Posterior vena cava (tissue), 2 donors: ENCODE measurements around the gene ZNF107. TPM values are rescaled to one million over a fixed set of nuclear protein-coding genes. Genes with fewer than 3 reads are reported as not detected.
A peak's percentile ranks its signal among the peaks of the same experiment; 100 is the strongest.

Experiments
- DNase-seq: peaks from one replicate; pipeline ENCODE4 v3.0.0-alpha.2; 2020; ENCODE audit warnings: low spot score
- intact Hi-C, 2 donors: fragments of 100-400 bp; cut with DNase I; formaldehyde crosslinking; loops; one replicate each; pipeline versions ENCODE4 v1.14.1 to v1.14.2; 2022 to 2023
- long read RNA-seq, 2 donors: library from polyadenylated mRNA; unstranded; transcript quantifications; one replicate each; pipeline ENCODE4 v2.0.0, GENCODE V29; 2020 to 2021
- total RNA-seq, 2 donors: library from RNA; stranded (reverse); fragmentation: NEBNext Ultra II Directional; extraction: Animal tissue kit (Norgen Biotek cat#: 25700); gene quantifications; one replicate each; pipeline ENCODE4 v1.2.1, GENCODE V29; 2021
- donor health status: DM: yes; HTN: yes; CAD: no.
- donor health status: DM: yes; HTN: yes; CAD: no.

ZNF107 gene
- total RNA-seq: 1 to 10 TPM; 5.6 to 7.2 TPM
- long read RNA-seq, donor 1, full-length matches to known transcripts: 2 of 2 reads
- long read RNA-seq, donor 1, partial matches to known transcripts: 0 of 2 reads
- long read RNA-seq, donor 1, other reads (novel, unspliced or antisense): 0 of 2 reads
- long read RNA-seq, donor 2, full-length matches to known transcripts: 1 of 8 reads
- long read RNA-seq, donor 2, partial matches to known transcripts: 0 of 8 reads
- long read RNA-seq, donor 2, other reads (novel, unspliced or antisense): 7 of 8 reads

- intact Hi-C loops: no loop called here
- peak; percentile 98 for DNase-seq
Observed at GRCh38 chr7:64665980-64666662, at the start of gene ZNF107. Gene ZNF107 (plus strand): TSS chr7:64666133. CDS start chr7:64666283, 150 bp downstream.

DNA sequence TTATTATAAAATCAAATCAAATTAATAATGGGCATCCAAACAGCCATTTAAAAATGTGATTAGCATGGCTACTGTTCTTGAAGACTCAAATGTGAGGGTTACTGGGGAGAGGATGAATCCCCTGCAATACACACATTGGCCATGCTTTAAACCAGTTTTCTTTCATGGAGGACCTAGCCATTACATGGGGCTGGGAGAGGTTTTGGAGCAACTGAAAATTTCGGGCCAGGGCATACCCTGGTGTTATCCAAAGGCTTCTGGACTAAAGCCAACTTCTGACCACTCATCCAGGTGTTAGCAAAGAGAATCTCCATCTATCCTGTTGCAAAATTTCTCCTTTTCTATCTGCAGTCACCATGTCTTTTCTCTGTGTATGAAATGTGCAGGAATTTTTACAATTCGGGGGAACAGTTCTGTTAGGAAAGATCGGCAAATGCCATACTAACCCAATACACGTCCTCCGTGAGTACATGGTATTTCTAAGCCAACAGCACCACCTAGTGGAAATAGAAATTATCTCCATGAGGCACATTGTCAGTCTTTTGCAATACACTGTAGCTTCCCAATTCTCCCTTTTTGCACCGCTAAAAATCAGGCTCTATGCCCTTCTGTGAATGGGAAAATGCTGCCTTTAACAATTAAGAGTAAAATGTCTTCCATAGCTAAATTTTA, 47.0 kb upstream of the ZNF107 start:
- intact Hi-C loops: loop anchor here (2.0 to 5.0 kb wide), 2 partner anchors 436 to 437 kb away; no protein-coding TSS in a partner anchor
- no peak for DNase-seq

- intact Hi-C loops: loop anchor here (2.0 to 5.0 kb wide), 2 partner anchors 437 kb away; no protein-coding TSS in a partner anchor
- DNase-seq: no peak
Observed at GRCh38 chr7:64619705-64620104, 46.2 kb upstream of the ZNF107 start.

DNA sequence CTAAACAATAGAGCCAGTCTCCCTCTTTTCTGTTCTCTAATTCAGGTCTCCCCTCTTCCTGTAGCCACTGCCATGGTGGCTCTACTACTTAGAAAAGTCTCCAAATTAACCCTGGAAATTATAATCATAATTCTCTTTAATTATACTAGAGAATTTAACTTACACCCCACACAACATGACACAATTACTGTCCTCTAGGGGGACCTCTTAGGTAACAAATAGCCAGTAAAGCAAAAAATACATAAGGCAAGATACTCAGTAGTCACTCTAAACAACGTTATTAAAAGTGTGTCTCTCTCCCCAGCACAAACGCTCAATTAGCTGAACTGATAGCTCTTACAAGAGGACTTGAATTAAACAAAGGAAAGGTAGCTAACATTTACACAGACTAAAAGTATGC, 44.3 kb upstream of the ZNF107 start:
- no peak for DNase-seq

GRCh38 chr7:64625114-64626082, 40.5 kb upstream of the ZNF107 start:
- intact Hi-C loops: no loop called here
- DNase-seq: no peak

More for the DNA sequence above, 44.3 kb upstream of the ZNF107 start:
- intact Hi-C loops: no loop called here

DNA sequence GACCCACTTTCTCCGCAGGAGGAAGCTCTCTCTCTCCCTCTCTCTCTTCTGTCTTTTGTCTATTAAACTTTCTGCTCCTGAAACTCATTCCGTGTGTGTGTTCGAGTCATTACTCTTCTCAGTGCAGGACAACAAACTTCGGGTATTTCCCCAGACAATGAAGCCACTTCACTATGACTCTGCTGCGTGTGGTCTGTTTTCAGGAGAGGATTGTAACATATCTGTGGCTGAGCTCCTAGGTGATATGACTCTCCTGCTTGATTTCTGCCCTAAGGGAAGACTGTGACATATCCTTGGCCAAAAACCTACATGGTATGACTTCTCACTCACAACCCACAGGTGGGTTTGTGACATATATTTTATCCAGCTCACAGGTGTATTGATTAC, 39.9 kb upstream of the ZNF107 start:
- DNase-seq: no peak
- intact Hi-C loops: no loop called here

DNA sequence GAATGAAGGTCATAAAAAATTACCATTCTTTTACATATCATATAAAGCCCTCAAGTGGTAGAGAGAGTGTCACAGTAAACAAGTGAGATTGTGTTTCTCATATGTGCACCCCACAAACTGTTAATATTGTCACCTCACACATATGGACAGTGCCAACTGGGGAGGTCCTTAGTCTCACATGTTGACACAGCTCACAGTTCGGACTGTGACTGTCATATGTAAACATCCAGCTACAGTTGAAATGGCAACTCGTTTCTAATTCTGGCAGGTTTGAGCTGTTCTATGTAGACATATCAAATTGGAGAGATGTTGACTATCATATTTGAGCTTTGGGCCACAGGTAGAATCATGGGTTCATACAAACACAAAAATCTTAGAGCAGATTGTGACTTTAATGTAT, 39.4 kb upstream of the ZNF107 start:
- intact Hi-C loops: no loop called here
- DNase-seq: no peak

- no peak for DNase-seq
- intact Hi-C loops: no loop called here
Observed at GRCh38 chr7:64628192-64628591, 37.7 kb upstream of the ZNF107 start.

DNA sequence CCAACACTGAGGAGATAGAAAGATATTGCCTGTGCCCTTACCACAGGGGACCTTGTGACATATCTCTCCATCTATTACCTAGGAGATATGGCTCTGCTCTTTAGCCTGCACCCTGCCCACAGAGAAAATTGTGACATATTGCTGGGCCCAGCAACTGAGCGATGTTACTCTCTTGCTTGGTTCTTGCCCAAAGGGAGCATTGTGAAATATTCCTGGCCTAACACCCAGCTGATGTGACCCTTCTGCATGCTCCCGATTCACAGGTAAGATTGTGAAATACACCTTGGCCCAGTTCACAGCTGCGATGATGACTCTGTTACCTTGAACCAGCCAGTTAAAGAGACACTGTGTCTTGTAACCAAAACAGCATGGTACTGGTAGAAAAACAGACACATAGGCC, 37.2 kb upstream of the ZNF107 start:
- DNase-seq: no peak
- intact Hi-C loops: no loop called here

GRCh38 chr7:64630496-64630895, 35.4 kb upstream of the ZNF107 start:
- DNase-seq: no peak
- intact Hi-C loops: no loop called here

DNA sequence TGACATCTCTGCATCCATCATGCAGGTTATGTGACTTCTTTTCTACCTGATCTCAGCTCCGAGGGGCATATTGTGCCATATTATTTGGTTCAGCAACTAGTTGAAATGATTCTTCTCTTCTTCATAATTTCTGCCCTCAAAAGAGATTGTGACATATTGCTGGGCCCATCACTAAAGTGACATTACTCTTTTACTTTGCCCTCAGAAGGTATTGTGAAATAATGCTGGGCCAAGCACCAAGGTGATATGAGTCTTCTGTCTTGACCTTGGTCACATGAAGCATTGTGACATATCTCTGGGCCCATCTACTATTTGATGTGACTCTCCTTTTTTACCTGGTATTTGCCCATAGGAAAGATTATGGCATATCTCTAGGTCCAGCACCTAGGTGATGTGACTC, 33.9 kb upstream of the ZNF107 start:
- intact Hi-C loops: no loop called here
- DNase-seq: no peak

- intact Hi-C loops: no loop called here
- no peak for DNase-seq
Observed at GRCh38 chr7:64633401-64633800, 32.5 kb upstream of the ZNF107 start.

GRCh38 chr7:64634406-64635062, 31.4 kb upstream of the ZNF107 start:
- no peak for DNase-seq
- intact Hi-C loops: no loop called here

DNA sequence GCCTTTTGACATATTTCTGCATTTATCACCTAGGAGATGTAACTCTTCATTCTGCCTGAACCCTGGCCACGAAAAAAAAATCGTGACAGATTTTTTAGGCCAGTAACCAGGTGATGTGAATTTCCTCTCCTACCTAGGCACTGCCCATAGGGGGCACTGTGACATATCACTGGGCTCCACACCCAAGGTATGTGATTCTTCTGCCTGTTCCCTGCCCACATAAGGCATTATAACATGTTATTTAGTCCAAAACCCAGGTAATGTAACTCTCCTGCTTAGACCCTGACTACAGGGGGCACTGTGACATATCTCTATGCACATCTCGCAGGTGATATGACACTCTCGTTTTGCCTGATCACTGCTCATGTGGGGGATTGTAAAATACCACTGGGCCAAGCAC, 29.5 kb upstream of the ZNF107 start:
- intact Hi-C loops: no loop called here

GRCh38 chr7:64637521-64638445, 28.1 kb upstream of the ZNF107 start:
- intact Hi-C loops: no loop called here
- no peak for DNase-seq

More for the DNA sequence above, 29.5 kb upstream of the ZNF107 start:
- no peak for DNase-seq

- no peak for DNase-seq
Observed at GRCh38 chr7:64638822-64639221, 27.1 kb upstream of the ZNF107 start.

DNA sequence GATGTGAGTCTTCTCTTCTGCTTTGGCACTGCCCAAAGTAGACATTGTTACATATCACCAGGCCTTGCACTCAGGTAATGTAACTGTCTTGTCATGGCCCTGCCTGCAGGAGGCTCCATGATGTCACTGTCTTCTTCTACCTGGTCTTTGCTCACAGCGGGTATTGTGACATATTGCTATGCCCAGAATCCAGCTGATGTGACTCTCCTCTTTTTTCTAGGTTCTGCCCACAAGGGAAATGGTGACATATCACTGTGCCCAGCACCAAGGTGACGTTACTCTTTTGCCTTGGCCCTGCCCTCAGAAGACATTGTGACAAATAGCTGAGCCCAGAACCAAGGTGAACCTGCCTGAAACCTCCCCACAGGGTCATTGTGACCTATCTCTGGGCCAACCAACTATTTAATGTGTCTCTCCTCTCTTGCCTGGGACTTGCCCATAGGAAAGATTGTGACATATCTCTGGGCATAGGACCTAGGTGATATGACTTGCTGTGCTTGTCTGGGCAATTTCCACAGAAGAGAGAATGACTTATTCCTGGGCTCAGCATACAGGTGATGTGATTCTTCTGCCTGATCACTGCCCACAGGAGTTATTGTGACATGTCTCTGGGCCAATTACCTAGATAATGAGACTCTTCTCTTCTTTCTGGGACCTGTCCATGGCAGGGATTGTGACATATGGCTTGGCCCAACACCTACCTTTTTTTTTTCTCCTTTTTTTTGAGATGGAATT, 26.5 kb upstream of the ZNF107 start:
- DNase-seq: no peak
- intact Hi-C loops: no loop called here

More at GRCh38 chr7:64638822-64639221, 27.1 kb upstream of the ZNF107 start:
- intact Hi-C loops: no loop called here
